Measurements from ENCODE around the gene C4BPB. TPM values are rescaled to one million over a fixed set of nuclear protein-coding genes. Genes with fewer than 3 reads are reported as not detected.

C4BPB gene
- total RNA-seq, 2 donors from 2014 or later: not detected

DNA sequence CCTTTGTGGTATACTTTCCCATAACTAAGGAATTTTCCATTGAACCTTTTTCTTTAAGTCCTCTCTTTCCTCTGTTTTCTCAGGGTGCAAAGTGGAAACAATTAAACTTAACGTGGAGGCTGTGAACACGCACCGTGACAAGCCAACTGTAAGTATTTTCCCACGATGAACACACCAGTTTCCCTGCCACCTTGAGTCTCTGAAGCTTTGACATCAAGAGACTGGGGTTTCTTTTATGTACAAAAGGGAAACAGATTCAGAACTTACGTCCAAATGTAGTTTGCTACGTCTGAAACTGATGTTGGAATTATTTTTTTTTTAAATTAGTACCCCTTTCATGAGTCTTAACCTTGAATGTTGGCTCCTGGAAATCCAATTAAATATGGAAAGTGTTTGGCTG, 17.2 kb upstream of the C4BPB start:
- H3K4me1 ChIP-seq (ENCODE audit: control insufficient read depth, insufficient read depth, low read length): peaks cover 8% of the 10 kb centered on the region
- no peak for DNase-seq
- TF ChIP-seq, protein P1, sequence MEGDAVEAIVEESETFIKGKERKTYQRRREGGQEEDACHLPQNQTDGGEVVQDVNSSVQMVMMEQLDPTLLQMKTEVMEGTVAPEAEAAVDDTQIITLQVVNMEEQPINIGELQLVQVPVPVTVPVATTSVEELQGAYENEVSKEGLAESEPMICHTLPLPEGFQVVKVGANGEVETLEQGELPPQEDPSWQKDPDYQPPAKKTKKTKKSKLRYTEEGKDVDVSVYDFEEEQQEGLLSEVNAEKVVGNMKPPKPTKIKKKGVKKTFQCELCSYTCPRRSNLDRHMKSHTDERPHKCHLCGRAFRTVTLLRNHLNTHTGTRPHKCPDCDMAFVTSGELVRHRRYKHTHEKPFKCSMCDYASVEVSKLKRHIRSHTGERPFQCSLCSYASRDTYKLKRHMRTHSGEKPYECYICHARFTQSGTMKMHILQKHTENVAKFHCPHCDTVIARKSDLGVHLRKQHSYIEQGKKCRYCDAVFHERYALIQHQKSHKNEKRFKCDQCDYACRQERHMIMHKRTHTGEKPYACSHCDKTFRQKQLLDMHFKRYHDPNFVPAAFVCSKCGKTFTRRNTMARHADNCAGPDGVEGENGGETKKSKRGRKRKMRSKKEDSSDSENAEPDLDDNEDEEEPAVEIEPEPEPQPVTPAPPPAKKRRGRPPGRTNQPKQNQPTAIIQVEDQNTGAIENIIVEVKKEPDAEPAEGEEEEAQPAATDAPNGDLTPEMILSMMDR (conservative IDR thresholded peaks at IDR 0.05): no peak
- H3K27ac Mint-ChIP-seq: no peak overlapping the region
- no peak overlapping the region for H3K9ac ChIP-seq (ENCODE audit: extremely low read depth, low read length, poor library complexity, severe bottlenecking)
- H3K4me1 Mint-ChIP-seq: peaks cover 4% of the 10 kb centered on the region
- H3K36me3 ChIP-seq (ENCODE audit: control insufficient read depth, insufficient read depth, low read length): peaks cover 4% of the 10 kb centered on the region
- no peak overlapping the region for H3K4me3 ChIP-seq (ENCODE audit: low read length)
- H3K4me3 Mint-ChIP-seq: no peak overlapping the region
- no peaks in the 10 kb centered on the region for H3K27me3 Mint-ChIP-seq (ENCODE audit: insufficient read depth)
- peaks cover 20% of the 10 kb centered on the region for H3K36me3 Mint-ChIP-seq (ENCODE audit: low read depth)
- no peak overlapping the region for H3K27ac ChIP-seq (ENCODE audit: low read depth, low read length)
- WGBS, 2 experiments (ENCODE audit: insufficient coverage in 1 of 2, insufficient read length in 1 of 2): 92 to 98% methylated on average over 6 of the region's 6 CpGs
- H3K9me3 Mint-ChIP-seq: no peaks in the 10 kb centered on the region
- no peaks in the 10 kb centered on the region for H3K9me3 ChIP-seq (ENCODE audit: control insufficient read depth, low read length)
- H3K27me3 ChIP-seq (ENCODE audit: control insufficient read depth, insufficient read depth, low read length, poor library complexity, severe bottlenecking): no peaks in the 10 kb centered on the region

DNA sequence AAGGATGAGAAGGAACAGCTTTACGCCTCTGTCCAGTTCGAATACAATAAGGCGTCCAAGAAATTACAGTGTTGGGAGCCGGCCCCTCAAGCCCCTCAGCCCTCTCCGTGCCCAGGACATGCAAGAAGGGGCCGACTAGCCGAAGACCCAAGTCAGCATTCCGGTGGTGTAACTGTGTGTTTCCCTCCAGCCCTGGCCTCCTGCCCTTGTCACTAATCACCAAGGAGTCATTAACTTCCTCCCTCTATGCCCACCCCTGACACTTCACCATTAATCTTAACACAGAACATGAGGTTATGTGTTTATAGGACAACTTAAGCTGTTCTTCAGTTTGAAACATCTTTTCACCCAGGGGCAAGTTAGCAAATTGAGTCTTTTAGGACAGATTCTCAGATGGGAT, 16.4 kb upstream of the C4BPB start:
- WGBS, 2 experiments (ENCODE audit: insufficient coverage in 1 of 2, insufficient read length in 1 of 2): 95 to 97% methylated on average over 8 of the region's 8 CpGs
- DNase-seq: peak; percentile 29
- Mint-ChIP-seq H3K36me3 (ENCODE audit: low read depth) (peaks cover 20% of the 10 kb centered on the region), H3K27ac (no peak overlapping the region), H3K27me3 (ENCODE audit: insufficient read depth) (no peaks in the 10 kb centered on the region), H3K4me1 (peaks cover 4% of the 10 kb centered on the region), H3K4me3 (no peak overlapping the region), H3K9me3 (no peaks in the 10 kb centered on the region)
- Histone ChIP-seq H3K27ac (ENCODE audit: low read depth, low read length) (no peak overlapping the region), H3K9me3 (ENCODE audit: control insufficient read depth, low read length) (no peaks in the 10 kb centered on the region), H3K4me1 (ENCODE audit: control insufficient read depth, insufficient read depth, low read length) (peaks cover 8% of the 10 kb centered on the region), H3K4me3 (ENCODE audit: low read length) (no peak overlapping the region), H3K36me3 (ENCODE audit: control insufficient read depth, insufficient read depth, low read length) (peaks cover 4% of the 10 kb centered on the region), H3K27me3 (ENCODE audit: control insufficient read depth, insufficient read depth, low read length, poor library complexity, severe bottlenecking) (no peaks in the 10 kb centered on the region), H3K9ac (ENCODE audit: extremely low read depth, low read length, poor library complexity, severe bottlenecking) (no peak overlapping the region)
- TF ChIP-seq, protein P1 (conservative IDR thresholded peaks at IDR 0.05): no peak

DNA sequence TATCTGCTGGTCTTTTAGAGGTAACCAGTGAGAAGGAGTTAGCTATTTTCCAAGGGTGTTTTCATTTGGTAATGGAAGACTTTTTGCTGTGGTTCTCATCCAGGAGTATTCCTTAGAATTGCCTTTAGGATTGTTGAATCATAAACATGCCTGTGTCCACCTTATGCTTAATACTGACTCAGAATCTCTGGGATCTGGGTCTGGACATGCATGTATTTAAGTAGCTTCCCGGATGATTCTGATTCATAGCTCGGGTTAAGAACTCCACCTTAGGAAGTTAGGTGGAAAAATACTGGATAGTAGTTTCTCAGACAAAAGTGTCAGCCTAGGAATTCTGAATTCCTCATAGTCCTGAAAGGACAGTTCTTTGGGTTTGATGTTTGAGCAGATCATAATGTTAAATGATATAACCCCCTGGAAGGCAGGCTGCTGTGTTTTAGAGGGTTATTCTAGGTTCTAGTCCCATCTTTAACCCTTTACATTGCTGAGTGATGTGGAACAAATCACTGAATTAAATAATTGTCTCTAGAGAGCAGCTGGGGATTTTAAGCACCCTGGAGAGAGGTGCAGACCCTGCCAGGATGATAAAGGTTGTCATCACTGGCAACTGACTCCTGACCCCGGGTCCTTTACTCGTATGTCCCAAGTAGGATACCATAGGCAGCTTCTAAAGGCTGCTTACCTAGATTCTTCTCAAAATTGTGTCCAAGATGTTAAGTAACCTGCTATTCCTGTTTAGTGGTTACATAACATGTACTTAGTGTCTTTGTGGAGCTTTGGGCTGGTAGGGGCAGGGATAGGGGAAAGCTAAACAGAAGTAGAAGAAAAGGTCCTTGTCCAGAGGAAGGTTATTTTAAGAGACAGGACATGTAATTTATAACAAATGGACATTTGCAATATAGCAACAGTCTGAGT, 14.5 kb upstream of the C4BPB start:
- Histone ChIP-seq H3K27me3 (ENCODE audit: control insufficient read depth, insufficient read depth, low read length, poor library complexity, severe bottlenecking) (no peaks in the 10 kb centered on the region), H3K4me1 (ENCODE audit: control insufficient read depth, insufficient read depth, low read length) (peaks cover 8% of the 10 kb centered on the region), H3K36me3 (ENCODE audit: control insufficient read depth, insufficient read depth, low read length) (peaks cover 3% of the 10 kb centered on the region), H3K9me3 (ENCODE audit: control insufficient read depth, low read length) (no peaks in the 10 kb centered on the region), H3K4me3 (ENCODE audit: low read length) (no peak overlapping the region), H3K27ac (ENCODE audit: low read depth, low read length) (no peak overlapping the region), H3K9ac (ENCODE audit: extremely low read depth, low read length, poor library complexity, severe bottlenecking) (no peak overlapping the region)
- DNase-seq: peak; percentile 15
- H3K4me3 Mint-ChIP-seq: no peak overlapping the region
- H3K4me1 Mint-ChIP-seq: peaks cover 10% of the 10 kb centered on the region
- H3K27me3 Mint-ChIP-seq (ENCODE audit: insufficient read depth): no peaks in the 10 kb centered on the region
- H3K9me3 Mint-ChIP-seq: no peaks in the 10 kb centered on the region
- TF ChIP-seq, protein P1 (conservative IDR thresholded peaks at IDR 0.05): no peak
- peaks cover 9% of the 10 kb centered on the region for H3K36me3 Mint-ChIP-seq (ENCODE audit: low read depth)
- WGBS, 2 experiments (ENCODE audit: insufficient coverage in 1 of 2, insufficient read length in 1 of 2): 92 to 97% methylated on average over 3 to 4 of the region's 4 CpGs
- no peak overlapping the region for H3K27ac Mint-ChIP-seq

Data from endodermal cell (in vitro differentiated cells).